GM18526 (cell line): ENCODE data around the gene TMEM123.

Experiments
- POLR2A ChIP-seq: IDR thresholded peaks from 3 replicates; pipeline ENCODE4 v1.6.1; 2011; ENCODE audit not compliant: insufficient read length; ENCODE audit errors: extremely low read depth

The TMEM123 gene

GRCh38 chr11:102482433-102482832, 29.9 kb upstream of the TMEM123 start:
- no peak for TF ChIP-seq POLR2A

GRCh38 chr11:102479733-102480132, 27.2 kb upstream of the TMEM123 start:
- no peak for TF ChIP-seq POLR2A

- no peak for TF ChIP-seq POLR2A
These were observed 26.2 kb upstream of the TMEM123 start for GRCh38 chr11:102478673-102479299.

GRCh38 chr11:102476812-102477211, 24.2 kb upstream of the TMEM123 start:
- no peak for TF ChIP-seq POLR2A

GRCh38 chr11:102476069-102476468, 23.5 kb upstream of the TMEM123 start:
- TF ChIP-seq POLR2A, result no peak

GRCh38 chr11:102473543-102473942, 21.0 kb upstream of the TMEM123 start:
- TF ChIP-seq POLR2A, result no peak

- no peak for TF ChIP-seq POLR2A
These were observed 19.6 kb upstream of the TMEM123 start for GRCh38 chr11:102472127-102472526.

- no peak for TF ChIP-seq POLR2A
These were observed 18.9 kb upstream of the TMEM123 start for GRCh38 chr11:102471474-102471873.

- no peak for TF ChIP-seq POLR2A
These were observed 17.7 kb upstream of the TMEM123 start for GRCh38 chr11:102470251-102470650.

- no peak for TF ChIP-seq POLR2A
These were observed 16.7 kb upstream of the TMEM123 start for GRCh38 chr11:102469196-102469821.

GRCh38 chr11:102468616-102469195, 16.1 kb upstream of the TMEM123 start:
- TF ChIP-seq POLR2A, result no peak

- no peak for TF ChIP-seq POLR2A
These were observed 15.5 kb upstream of the TMEM123 start for GRCh38 chr11:102467853-102468580.

- no peak for TF ChIP-seq POLR2A
These were observed 14.6 kb upstream of the TMEM123 start for GRCh38 chr11:102467080-102467708.

GRCh38 chr11:102465696-102466095, 13.1 kb upstream of the TMEM123 start:
- TF ChIP-seq POLR2A, result no peak

- TF ChIP-seq POLR2A, result no peak
These were observed 12.4 kb upstream of the TMEM123 start for GRCh38 chr11:102464859-102465500.

GRCh38 chr11:102464037-102464436, 11.5 kb upstream of the TMEM123 start:
- TF ChIP-seq POLR2A, result no peak

GRCh38 chr11:102462610-102463009, 10.0 kb upstream of the TMEM123 start:
- TF ChIP-seq POLR2A, result no peak
